Measurements from ENCODE around the gene CH25H.

GRCh38 chr10:89165923-89166322 is 41.2 kb downstream of the CH25H start:
- TF ChIP-seq POLR2AphosphoS5 (IDR thresholded peaks at IDR 0.05; ENCODE audit: low read length) (no peak), CTCF (IDR thresholded peaks at IDR 0.05 in 2 of 3, conservative IDR thresholded peaks at IDR 0.05 in 1 of 3; ENCODE audit: control insufficient read depth in 2 of 3, extremely low read depth in 1 of 3, insufficient read depth in 1 of 3, low read depth in 3 of 3, low read length in 3 of 3) (no peak), ZBTB4 (CRISPR knock-in tag; IDR thresholded peaks at IDR 0.05) (no peak), EP300 (IDR thresholded peaks at IDR 0.05; ENCODE audit: borderline replicate concordance in 1 of 2, control insufficient read depth in 1 of 2, low read depth in 2 of 2, low read length in 2 of 2) (no peak), RAD51 (IDR thresholded peaks at IDR 0.05) (no peak), YY1 (IDR thresholded peaks at IDR 0.05; ENCODE audit: low read depth, low read length) (no peak), REST (IDR thresholded peaks at IDR 0.05; ENCODE audit: low read depth, low read length) (no peak), POLR2A (IDR thresholded peaks at IDR 0.05; ENCODE audit: low read depth, low read length) (no peak), SIN3A (IDR thresholded peaks at IDR 0.05; ENCODE audit: low read depth, low read length) (no peak), IRF5 (IDR thresholded peaks at IDR 0.05; ENCODE audit: borderline replicate concordance) (no peak), CEBPB (IDR thresholded peaks at IDR 0.05; ENCODE audit: borderline replicate concordance in 1 of 2, low read depth in 2 of 2, low read length in 2 of 2) (no peak), NFYB (IDR thresholded peaks at IDR 0.05; ENCODE audit: insufficient read depth, low read depth, low read length) (no peak), MXI1 (IDR thresholded peaks at IDR 0.05; ENCODE audit: low read depth, low read length) (no peak), ZNF384 (IDR thresholded peaks at IDR 0.05; ENCODE audit: borderline replicate concordance, low read depth, low read length) (no peak)
